Stimulated activated CD4-positive, alpha-beta T cell treated with anti-CD3 and anti-CD28 coated beads, Interleukin-4, amount 100 ng/mL, for 1 hour (primary cell): ENCODE data around the gene RPS2.

ENCODE experiments used
- DNase-seq: peaks from one replicate; pipeline ENCODE4 v3.0.0-alpha.2; 2020

RPS2 gene

DNA sequence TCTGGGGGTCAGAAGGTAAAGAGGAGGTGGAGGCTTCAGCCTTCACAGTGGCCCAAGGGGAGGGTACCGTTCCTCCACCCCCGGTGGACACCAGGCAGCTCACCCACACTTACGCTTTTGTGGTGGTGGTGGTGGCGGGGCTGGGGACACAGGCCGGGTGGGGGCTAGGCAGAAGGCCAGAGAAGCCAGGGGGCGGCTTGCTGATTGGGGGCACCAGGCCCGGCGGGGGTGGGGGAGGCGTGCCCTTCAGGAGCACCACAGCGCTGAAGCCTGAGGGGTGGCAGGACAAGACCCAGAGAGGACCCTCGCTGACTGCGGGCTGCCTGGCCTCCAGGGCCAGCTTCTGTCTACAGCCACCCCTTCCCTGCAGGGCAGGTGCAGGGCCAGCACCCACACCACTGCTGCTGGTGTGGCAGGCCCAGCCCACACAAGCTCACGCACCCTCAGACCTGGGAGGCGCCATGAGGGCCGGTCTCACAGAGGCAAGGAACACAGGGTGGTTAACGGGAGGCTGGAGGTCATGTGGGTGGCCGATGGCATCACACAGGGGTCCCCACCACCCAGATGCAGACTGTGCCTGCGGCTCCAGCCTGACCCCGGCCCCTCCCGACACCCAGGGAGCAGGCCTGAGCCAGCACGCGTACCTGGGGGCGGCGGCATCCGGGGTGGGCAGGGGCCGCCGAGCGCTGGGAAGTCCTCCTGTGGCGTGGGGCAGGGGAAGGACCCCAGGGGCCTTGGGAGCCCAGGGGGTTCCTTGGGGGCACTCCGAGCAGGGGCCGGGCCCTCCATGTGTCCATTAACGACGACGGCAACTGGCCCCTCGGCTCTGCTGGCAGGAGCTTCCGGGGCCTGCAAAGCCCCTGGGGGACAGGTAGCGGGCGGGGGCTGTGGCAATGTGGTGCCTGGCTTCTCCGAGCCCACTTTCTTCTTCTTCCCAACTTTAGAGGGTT, 34.5 kb upstream of the RPS2 start:
- no peak for DNase-seq

DNA sequence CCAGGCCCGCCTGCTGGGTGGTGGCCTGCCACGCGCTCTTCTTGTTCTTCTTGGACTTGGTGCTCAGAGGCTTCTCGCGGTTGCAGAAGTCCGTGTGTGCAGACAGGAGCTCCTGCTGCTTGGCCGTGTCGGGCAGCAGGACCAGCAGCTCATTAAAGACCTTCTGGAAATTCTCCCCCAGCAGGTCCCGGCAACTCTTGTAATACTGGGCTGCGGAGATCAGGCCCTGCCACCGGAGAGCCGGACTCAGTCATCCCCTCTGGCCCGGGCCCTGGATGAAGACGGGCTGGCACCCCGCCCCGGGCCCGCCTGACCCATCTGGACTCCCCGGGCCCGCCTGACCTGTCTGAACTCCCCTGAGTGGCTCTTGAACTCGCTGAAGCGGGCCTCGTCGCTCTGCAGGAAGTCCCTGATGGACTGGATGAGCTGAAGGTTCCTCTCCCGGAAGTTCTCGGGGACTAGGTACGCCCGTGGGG, 33.8 kb upstream of the RPS2 start:
- DNase-seq, result no peak

DNA sequence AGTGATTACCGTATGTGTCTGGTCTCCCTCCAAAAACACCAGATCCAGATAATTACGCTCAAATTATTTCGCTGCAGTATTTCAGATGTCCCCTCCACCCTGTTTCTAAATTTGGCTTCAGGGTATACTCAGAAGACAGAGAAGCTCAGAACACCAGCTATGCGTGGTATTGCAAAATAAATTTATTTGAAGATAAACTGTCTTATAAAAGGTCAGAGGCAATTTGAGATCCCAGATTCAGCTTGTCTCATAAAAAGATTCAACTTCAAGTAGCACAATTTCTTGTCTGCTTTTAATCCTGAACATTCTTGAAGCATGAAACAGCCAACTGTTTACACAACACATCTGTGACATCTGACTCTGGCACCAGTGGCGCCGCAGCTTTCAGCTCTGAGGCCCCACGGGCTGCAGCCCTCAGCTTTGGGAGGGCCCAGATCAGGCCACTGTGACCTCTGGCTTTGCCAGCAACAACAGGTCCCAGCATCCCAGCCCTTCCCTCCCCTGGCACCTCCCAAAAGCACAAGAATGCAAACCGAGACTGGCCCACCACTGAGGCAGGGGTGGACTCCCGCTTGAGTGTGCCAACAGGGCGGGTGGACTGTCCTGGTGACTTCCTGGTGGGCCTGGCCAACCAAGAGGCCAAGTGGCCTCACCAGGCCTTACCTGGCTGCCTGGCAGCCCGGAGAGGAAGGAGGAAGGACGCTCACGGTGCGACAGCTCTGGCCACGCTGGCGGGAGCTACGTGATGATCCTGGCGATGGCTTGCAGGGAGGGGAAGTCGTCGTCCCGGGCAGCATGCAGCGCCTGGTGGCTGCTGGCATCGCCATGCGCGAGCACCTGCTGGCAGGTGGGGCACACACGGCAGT, 33.1 kb upstream of the RPS2 start:
- DNase-seq, result no peak

- no peak for DNase-seq
Observed at GRCh38 chr16:1993731-1994131, 29.1 kb upstream of the RPS2 start.

GRCh38 chr16:1992704-1993317, 28.2 kb upstream of the RPS2 start:
- no peak for DNase-seq

- peak; percentile 99 for DNase-seq
Observed at GRCh38 chr16:1991948-1992703, 27.5 kb upstream of the RPS2 start.

GRCh38 chr16:1991588-1991947, 26.9 kb upstream of the RPS2 start:
- DNase-seq, result no peak

DNA sequence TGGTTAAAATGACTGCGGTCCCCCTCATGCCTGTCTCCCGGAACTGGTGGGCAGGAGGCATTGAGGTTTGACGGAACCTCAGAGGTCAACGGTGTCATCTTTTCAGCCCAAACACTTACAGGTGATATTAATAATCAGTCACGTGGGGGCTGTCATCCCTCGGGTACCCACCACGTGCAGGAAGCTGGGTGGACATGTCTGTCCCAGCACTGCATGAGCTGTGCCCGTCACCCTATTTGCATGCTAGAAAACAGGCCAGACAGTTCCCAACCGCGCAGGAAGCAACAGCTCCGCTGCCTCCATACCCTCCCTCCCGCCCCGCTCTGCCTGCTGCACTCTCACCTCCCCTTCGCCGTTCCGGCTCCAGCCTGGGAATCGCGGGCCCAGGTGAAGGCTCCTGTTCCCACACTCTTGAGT, 26.5 kb upstream of the RPS2 start:
- DNase-seq, result peak; percentile 34

DNA sequence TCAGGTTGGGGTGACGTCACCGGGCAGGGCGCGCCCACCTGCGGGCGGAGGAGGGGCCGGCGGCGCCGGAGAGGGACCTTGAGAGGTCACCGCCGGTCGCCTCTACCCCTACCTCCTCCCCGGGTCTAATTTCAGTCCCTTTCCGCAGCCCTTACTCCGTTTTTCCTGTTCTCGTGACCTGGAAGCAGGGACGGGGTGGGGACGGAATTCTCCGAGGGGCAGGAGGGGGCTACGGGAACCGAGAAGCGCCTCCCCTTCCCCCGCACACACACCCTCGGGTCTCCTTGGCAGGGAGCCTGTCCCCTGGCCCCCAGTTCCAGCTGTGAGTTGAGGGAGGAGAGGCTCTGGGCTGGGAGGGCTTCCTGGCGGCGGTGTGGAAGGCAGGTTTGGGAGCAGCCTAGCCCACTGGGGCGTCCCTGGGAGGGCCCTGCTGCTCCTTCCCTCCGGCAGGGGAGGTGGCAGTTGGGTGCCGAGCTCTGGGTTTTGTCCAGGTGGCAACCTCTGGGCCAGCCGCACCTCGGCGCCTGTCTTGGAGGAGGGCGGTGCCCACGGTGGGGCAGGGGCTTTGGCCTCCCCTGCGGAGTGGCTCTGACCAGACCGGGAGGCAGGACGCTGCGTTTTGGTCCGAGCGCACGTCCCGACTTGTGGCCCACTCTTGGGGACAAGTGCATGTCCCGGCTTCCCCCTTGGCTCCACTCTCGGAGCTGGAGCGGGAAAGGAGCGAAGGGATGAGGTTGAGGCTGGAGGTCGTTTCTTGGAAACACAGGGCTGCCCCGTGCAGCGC, 25.9 kb upstream of the RPS2 start:
- DNase-seq, result peak; percentile 46

DNA sequence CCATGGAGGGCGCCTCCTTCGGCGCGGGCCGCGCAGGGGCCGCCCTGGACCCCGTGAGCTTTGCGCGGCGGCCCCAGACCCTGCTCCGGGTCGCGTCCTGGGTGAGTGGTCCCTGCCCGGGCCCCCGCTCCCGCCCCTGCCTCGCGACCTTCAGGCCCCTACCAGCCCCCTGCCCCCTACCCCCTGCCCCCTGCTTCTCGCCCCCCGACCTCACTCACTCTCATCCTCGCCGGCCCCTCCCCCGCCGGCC, 25.4 kb upstream of the RPS2 start:
- DNase-seq, result no peak

DNA sequence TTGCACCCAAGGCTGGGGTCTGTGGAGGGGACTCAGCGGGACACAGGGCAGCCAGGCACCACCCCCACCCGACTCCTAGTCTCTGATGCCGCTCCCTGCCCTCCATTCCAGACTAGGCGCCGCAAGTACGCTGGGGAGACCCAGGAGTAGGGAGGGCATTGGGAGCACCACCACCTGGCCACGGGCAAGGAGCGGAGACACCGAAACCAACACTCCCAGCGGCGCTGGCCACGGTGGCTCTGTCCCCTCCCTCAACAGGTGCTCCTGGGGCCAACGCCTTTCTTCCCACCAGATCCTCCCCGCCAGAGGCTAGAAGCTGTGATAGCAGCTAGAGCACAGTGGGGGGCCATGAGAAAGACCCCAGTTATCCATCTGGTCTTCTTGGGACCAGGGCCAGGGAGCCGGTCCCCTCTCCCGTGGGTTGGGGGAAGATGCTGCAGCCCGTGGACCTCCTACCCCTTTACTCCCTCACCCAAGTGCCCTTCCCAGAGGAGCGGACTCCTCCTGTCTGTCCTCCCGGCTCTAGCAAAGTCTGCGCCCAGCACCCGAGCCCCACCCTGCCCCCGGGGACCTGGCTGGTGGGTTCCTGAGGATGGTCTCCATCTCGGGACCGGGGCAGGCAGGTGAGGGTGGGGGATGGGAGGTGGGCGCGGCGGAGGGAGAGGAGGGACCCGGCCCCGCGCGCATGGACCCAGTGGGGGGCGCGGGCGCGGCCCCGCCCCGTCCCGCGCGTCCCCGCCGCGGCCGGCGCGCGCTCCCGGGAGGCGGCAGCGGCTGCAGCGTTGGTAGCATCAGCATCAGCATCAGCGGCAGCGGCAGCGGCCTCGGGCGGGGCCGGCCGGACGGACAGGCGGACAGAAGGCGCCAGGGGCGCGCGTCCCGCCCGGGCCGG, 24.8 kb upstream of the RPS2 start, which contains the start of gene SYNGR3:
Gene SYNGR3 (plus strand): TSS at position 762 of the 892 bp plus-strand sequence. CDS start 133 bp downstream, outside the sequence.
- DNase-seq, result no peak

DNA sequence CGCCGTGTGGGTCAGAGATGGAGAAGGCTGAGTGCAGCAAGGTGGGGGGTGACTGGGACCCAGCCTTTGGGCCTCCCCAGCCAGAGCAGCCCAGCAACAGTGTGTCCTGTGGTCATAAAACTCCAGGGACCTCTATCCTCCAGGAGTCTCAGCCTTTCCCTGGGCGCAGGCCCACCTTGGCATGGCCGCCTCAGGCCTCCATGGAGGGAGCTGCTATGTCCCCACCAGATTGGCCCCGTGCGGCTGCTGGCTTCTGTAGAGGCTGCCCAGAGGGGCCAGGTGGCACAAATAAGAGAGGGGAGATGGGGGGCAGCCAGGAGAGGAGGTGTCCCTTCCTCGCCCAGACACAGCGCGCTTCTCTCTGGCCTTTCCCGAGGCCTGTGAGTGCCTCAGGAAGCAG, 22.6 kb upstream of the RPS2 start:
- no peak for DNase-seq

DNA sequence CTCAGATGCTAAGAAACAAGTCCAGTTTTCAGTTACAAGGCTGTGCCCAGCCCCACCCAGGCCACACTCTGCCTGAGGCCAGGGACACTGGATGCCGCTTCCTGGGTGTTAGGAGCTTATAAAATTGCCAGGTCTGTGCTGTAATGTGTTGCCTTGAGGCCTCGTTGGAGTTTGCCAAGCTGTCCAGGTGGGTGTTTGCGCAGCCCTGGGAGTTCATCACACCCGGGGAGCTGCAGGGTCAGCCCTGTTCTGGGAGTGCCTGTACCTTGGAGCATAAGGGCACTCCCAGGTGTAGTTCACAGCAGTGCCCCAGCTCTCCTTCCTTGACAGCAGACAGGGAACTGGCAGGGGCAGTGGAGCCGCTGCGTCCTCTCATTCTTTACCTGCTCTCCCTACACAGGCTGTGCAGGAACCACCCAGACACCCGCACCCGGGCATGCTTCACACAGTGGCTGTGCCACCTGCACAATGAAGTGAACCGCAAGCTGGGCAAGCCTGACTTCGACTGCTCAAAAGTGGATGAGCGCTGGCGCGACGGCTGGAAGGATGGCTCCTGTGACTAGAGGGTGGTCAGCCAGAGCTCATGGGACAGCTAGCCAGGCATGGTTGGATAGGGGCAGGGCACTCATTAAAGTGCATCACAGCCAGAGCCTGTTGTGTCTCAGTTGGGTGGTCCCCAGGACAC, 21.0 kb upstream of the RPS2 start:
- no peak for DNase-seq

DNA sequence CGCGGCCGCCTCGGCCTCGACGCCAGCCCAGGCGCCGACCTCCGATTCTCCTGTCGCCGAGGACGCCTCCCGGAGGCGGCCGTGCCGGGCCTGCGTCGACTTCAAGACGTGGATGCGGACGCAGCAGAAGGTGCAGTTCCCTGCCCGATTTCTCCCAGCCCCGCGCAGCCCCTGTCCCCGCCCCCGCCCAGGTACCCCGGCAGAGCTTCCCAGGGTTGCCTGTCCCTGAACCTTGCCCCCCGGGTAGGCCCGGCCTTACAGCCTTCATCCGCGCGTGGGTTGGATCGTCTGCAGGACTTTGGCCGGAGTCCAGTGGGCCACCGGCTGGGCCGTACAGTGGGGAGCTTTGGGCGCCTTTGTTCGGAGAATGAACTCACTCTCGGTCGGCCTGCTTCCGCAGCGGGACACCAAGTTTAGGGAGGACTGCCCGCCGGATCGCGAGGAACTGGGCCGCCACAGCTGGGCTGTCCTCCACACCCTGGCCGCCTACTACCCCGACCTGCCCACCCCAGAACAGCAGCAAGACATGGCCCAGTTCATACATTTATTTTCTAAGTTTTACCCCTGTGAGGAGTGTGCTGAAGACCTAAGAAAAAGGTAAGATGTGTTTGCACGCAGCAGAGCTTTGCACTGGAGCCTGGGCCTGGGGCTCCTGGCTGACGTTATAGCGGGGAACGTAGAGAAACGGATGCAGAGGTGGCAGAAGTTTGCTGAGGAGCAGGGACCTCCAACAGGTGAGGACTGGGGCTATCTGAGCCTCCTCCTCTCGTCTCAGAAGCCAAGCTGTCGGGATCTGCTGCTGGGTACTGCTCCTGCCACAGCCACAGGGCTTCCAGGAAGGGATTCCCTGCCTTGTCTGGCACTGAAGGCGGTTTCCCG, 20.0 kb upstream of the RPS2 start:
- no peak for DNase-seq

- peak; percentile 64 for DNase-seq
Observed at GRCh38 chr16:1983544-1984346, 19.1 kb upstream of the RPS2 start, which contains the start of gene GFER. GFER (plus strand) TSS chr16:1984193; CDS start chr16:1984219, 26 bp downstream.

GRCh38 chr16:1982991-1983543, 18.4 kb upstream of the RPS2 start:
- DNase-seq, result no peak

GRCh38 chr16:1982013-1982433, 17.4 kb upstream of the RPS2 start:
- no peak for DNase-seq

DNA sequence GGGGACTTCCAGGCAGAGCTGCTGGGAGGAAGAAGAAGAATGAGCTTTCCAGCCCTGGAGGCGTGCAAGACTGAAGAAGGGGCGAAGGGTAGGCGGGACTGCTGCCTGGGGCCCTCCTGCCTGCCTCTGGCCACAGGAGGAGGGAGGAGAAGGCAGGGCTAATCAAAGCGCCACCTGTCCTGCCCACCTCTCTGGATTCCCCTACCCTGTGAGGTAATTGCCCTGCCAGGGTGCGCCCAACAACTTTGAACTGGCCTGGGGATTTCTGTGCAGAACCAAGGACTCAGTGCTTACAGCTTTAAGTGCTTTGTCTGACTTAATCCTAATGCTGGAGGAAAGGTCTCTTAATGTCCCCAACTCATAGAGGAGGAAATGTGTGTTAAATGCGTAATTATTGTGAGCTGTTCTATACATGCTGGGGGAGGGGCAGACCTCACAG, 16.8 kb upstream of the RPS2 start, which contains the start of gene NOXO1:
Gene NOXO1 (minus strand): TSS at position 72 of the 439 bp plus-strand sequence. CDS start 290 bp downstream, outside the sequence.
- no peak for DNase-seq
